ENCODE results near the gene CNOT4. TPM values are rescaled to one million over a fixed set of nuclear protein-coding genes. Genes with fewer than 3 reads are reported as not detected.

The CNOT4 gene
- total RNA-seq, 1 experiment from 2014 or later, result 22.0 TPM

DNA sequence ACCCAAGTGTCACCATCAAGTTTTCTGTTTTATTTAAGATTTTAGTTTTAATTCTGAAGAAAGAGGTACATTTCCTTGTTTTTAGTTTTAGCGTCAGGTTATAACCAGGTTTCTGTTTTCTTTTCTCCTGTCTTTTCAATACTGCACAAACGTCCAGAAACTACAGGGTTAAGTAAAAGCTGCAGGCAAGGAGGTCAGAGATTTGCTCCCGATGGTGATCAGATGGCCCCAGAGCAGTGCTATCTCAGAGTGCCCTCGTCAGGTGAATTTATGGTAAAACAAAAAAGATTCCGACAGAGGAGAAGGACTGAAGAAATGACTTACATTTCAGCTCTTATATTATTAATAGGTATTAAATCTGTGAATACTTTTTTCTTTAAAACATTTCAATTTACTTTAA is 148.1 kb downstream of the CNOT4 start:
- intact Hi-C loops (cut with micrococcal nuclease; ENCODE audit: unreplicated experiment), result no loop called here
- Mint-ChIP-seq H3K27ac (ENCODE audit: unreplicated experiment) (no peak overlapping the region), H3K36me3 (ENCODE audit: insufficient read depth, unreplicated experiment) (peaks cover 12% of the 10 kb centered on the region), H3K4me3 (ENCODE audit: unreplicated experiment) (no peak overlapping the region), H3K4me1 (ENCODE audit: low read depth, unreplicated experiment) (no peaks in the 10 kb centered on the region), H3K9me3 (ENCODE audit: unreplicated experiment) (no peaks in the 10 kb centered on the region), H3K27me3 (ENCODE audit: insufficient read depth, unreplicated experiment) (no peaks in the 10 kb centered on the region)
- Histone ChIP-seq H3K36me3 (ENCODE audit: control insufficient read depth, insufficient read depth, low read length) (no peaks in the 10 kb centered on the region), H3K9me3 (no peaks in the 10 kb centered on the region), H3K4me1 (peaks cover under 1% of the 10 kb centered on the region; the same call in 1 of the 2 replicates), H3K27me3 (replicated peaks; ENCODE audit: control insufficient read depth, insufficient read depth, low read length) (no peaks in the 10 kb centered on the region), H3K4me3 (ENCODE audit: low read depth, low read length) (no peak overlapping the region)
- TF ChIP-seq CTCF (IDR thresholded peaks at IDR 0.05; ENCODE audit: insufficient read depth in 1 of 2, low read depth in 1 of 2, low read length in 1 of 2, severe bottlenecking in 1 of 2, unreplicated experiment in 1 of 2), result no peak
- ChIA-PET CTCF (no interaction called here), POLR2A (no interaction called here)
- peak in 1 of 2 experiments; percentile 28 for DNase-seq
- no TSS peak for BruUV-seq (replicated peaks)

DNA sequence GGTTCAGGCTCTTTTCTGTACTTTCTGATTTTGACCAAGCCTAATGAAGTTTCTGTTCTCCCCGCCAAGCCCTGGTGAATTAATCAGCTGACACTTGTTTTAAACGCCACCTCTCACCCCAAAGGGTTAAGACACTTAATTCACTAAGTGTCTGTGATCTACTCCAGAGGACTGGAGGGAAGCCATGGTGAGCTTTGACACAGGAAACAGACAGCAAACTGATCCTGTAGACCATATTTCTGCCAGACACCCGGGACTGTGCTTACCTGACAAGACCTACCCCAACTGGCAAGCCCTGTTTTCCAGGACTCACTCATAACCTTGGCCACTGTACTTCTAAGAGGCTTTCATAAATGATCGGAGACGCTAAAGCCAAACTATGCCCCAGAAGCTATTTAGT is 150.3 kb downstream of the CNOT4 start:
- Mint-ChIP-seq H3K36me3 (ENCODE audit: insufficient read depth, unreplicated experiment) (peaks cover 12% of the 10 kb centered on the region), H3K27ac (ENCODE audit: unreplicated experiment) (no peak overlapping the region), H3K4me3 (ENCODE audit: unreplicated experiment) (no peak overlapping the region), H3K27me3 (ENCODE audit: insufficient read depth, unreplicated experiment) (peaks cover under 1% of the 10 kb centered on the region), H3K9me3 (ENCODE audit: unreplicated experiment) (no peaks in the 10 kb centered on the region), H3K4me1 (ENCODE audit: low read depth, unreplicated experiment) (no peaks in the 10 kb centered on the region)
- CTCF ChIA-PET, result interaction anchor here (1.4 kb wide), 1 partner anchor 85 kb away, joined by 4 read pairs; no protein-coding TSS in a partner anchor
- Histone ChIP-seq H3K36me3 (ENCODE audit: control insufficient read depth, insufficient read depth, low read length) (no peaks in the 10 kb centered on the region), H3K27me3 (replicated peaks; ENCODE audit: control insufficient read depth, insufficient read depth, low read length) (no peaks in the 10 kb centered on the region), H3K9me3 (no peaks in the 10 kb centered on the region), H3K4me3 (ENCODE audit: low read depth, low read length) (no peak overlapping the region), H3K4me1 (no peaks in the 10 kb centered on the region)
- POLR2A ChIA-PET, result no interaction called here
- no TSS peak for BruUV-seq (replicated peaks)
- intact Hi-C loops (cut with micrococcal nuclease; ENCODE audit: unreplicated experiment), result no loop called here
- DNase-seq, result no peak
- no peak for TF ChIP-seq CTCF (IDR thresholded peaks at IDR 0.05; ENCODE audit: insufficient read depth in 1 of 2, low read depth in 1 of 2, low read length in 1 of 2, severe bottlenecking in 1 of 2, unreplicated experiment in 1 of 2)

GRCh38 chr7:135355377-135356048 is 154.4 kb downstream of the CNOT4 start:
- H3K4me3 Mint-ChIP-seq (ENCODE audit: unreplicated experiment), result no peak overlapping the region

More at GRCh38 chr7:135355377-135356048, 154.4 kb downstream of the CNOT4 start:
- Histone ChIP-seq H3K4me3 (ENCODE audit: low read depth, low read length) (no peak overlapping the region), H3K36me3 (ENCODE audit: control insufficient read depth, insufficient read depth, low read length) (no peaks in the 10 kb centered on the region), H3K27me3 (replicated peaks; ENCODE audit: control insufficient read depth, insufficient read depth, low read length) (no peaks in the 10 kb centered on the region; the same call in 1 of the 2 replicates), H3K9me3 (no peaks in the 10 kb centered on the region), H3K4me1 (no peaks in the 10 kb centered on the region)
- intact Hi-C loops (cut with micrococcal nuclease; ENCODE audit: unreplicated experiment), result no loop called here
- H3K9me3 Mint-ChIP-seq (ENCODE audit: unreplicated experiment), result no peaks in the 10 kb centered on the region
- ChIA-PET POLR2A (no interaction called here), CTCF (interaction anchor here (0.8 kb wide), 1 partner anchor 81 kb away, joined by 5 read pairs; no protein-coding TSS in a partner anchor)
- TF ChIP-seq CTCF (IDR thresholded peaks at IDR 0.05; ENCODE audit: insufficient read depth in 1 of 2, low read depth in 1 of 2, low read length in 1 of 2, severe bottlenecking in 1 of 2, unreplicated experiment in 1 of 2), result no peak
- DNase-seq, result no peak
- BruUV-seq (replicated peaks), result no TSS peak
- H3K36me3 Mint-ChIP-seq (ENCODE audit: insufficient read depth, unreplicated experiment), result no peaks in the 10 kb centered on the region
- H3K27ac Mint-ChIP-seq (ENCODE audit: unreplicated experiment), result no peak overlapping the region
- no peaks in the 10 kb centered on the region for H3K4me1 Mint-ChIP-seq (ENCODE audit: low read depth, unreplicated experiment)
- peaks cover 11% of the 10 kb centered on the region for H3K27me3 Mint-ChIP-seq (ENCODE audit: insufficient read depth, unreplicated experiment)
